Neural cell (in vitro differentiated cells): ENCODE data around the gene PCDHB9.
"Not testable (repeated sequence)": the region's sequence is repeated elsewhere in the genome, so short reads cannot be mapped to it uniquely, and the experiment has no call there.

ENCODE experiments used
- EP300 ChIP-seq: fragments of 450-650 bp; conservative IDR thresholded peaks from 2 replicates; pipeline ENCODE4 v1.6.1; 2014; ENCODE audit warnings: antibody characterized with exemption, mild to moderate bottlenecking, moderate library complexity; ENCODE audit not compliant: poor library complexity, severe bottlenecking
- EZH2 ChIP-seq: fragments of 200-600, 300-800 bp; shearing (Covaris generic), sonication (generic); IDR thresholded peaks from 2 replicates; pipeline ENCODE4 v1.6.1; 2014; ENCODE audit warnings: antibody characterized with exemption, low read length, borderline replicate concordance, mild to moderate bottlenecking; ENCODE audit not compliant: insufficient read depth, poor library complexity, severe bottlenecking
- TF ChIP-seq, protein P1 (sequence below): fragments of 450-650 bp; IDR thresholded peaks from 2 replicates; pipeline ENCODE4 v1.5.1; 2014; ENCODE audit warnings: antibody characterized with exemption, mild to moderate bottlenecking, moderate library complexity; ENCODE audit not compliant: poor library complexity, severe bottlenecking

DNA sequence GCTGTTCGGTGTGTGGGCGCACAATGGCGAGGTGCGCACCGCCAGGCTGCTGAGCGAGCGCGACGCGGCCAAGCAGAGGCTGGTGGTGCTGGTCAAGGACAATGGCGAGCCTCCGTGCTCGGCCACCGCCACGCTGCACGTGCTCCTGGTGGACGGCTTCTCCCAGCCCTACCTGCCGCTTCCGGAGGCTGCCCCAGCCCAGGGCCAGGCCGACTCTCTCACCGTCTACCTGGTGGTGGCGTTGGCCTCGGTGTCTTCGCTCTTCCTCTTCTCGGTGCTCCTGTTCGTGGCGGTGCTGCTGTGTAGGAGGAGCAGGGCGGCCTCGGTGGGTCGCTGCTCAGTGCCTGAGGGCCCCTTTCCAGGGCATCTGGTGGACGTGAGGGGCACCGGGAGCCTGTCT, 7.1 kb upstream of the PCDHB9 start:
- not testable (repeated sequence) for TF ChIP-seq EP300, EZH2
- TF ChIP-seq, protein P1, sequence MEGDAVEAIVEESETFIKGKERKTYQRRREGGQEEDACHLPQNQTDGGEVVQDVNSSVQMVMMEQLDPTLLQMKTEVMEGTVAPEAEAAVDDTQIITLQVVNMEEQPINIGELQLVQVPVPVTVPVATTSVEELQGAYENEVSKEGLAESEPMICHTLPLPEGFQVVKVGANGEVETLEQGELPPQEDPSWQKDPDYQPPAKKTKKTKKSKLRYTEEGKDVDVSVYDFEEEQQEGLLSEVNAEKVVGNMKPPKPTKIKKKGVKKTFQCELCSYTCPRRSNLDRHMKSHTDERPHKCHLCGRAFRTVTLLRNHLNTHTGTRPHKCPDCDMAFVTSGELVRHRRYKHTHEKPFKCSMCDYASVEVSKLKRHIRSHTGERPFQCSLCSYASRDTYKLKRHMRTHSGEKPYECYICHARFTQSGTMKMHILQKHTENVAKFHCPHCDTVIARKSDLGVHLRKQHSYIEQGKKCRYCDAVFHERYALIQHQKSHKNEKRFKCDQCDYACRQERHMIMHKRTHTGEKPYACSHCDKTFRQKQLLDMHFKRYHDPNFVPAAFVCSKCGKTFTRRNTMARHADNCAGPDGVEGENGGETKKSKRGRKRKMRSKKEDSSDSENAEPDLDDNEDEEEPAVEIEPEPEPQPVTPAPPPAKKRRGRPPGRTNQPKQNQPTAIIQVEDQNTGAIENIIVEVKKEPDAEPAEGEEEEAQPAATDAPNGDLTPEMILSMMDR: not testable (repeated sequence)
